ENCODE measurements around the gene AHSG.

GRCh38 chr3:186665625-186666188 lies 52.8 kb downstream of the AHSG start, which contains the start of gene HRG:
- TF ChIP-seq POLR2AphosphoS5 (IDR thresholded peaks at IDR 0.05; ENCODE audit: low read depth) (no peak), CTCF (conservative IDR thresholded peaks at IDR 0.05; ENCODE audit: low read depth in 2 of 2) (no peak), CREB1 (CRISPR knock-in tag; IDR thresholded peaks at IDR 0.05; ENCODE audit: low read depth) (no peak), STAT1 (IDR thresholded peaks at IDR 0.05; ENCODE audit: unreplicated experiment) (no peak), EZH2 (IDR thresholded peaks at IDR 0.05; ENCODE audit: low read depth, unreplicated experiment) (no peak), JUNB (IDR thresholded peaks at IDR 0.05; ENCODE audit: unreplicated experiment) (no peak), REST (IDR thresholded peaks at IDR 0.05; ENCODE audit: unreplicated experiment) (no peak), NANOG (IDR thresholded peaks at IDR 0.05; ENCODE audit: borderline replicate concordance) (no peak), EZH2phosphoT487 (IDR thresholded peaks at IDR 0.05; ENCODE audit: unreplicated experiment) (no peak), ZNF331 (CRISPR knock-in tag; IDR thresholded peaks at IDR 0.05; ENCODE audit: low read depth) (no peak)
- TF ChIP-seq, protein P1, sequence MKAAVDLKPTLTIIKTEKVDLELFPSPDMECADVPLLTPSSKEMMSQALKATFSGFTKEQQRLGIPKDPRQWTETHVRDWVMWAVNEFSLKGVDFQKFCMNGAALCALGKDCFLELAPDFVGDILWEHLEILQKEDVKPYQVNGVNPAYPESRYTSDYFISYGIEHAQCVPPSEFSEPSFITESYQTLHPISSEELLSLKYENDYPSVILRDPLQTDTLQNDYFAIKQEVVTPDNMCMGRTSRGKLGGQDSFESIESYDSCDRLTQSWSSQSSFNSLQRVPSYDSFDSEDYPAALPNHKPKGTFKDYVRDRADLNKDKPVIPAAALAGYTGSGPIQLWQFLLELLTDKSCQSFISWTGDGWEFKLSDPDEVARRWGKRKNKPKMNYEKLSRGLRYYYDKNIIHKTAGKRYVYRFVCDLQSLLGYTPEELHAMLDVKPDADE (IDR thresholded peaks at IDR 0.05): no peak
